Measurements from ENCODE around the gene SPG11. TPM values are rescaled to one million over a fixed set of nuclear protein-coding genes. Genes with fewer than 3 reads are reported as not detected.
A peak's percentile ranks its signal among the peaks of the same experiment; 100 is the strongest.

SPG11 gene
- total and polyA plus RNA-seq, 9 of the 15 experiments (the other 6 are each of a cell fraction or from before 2014, with no cell fraction given) = 23.3 to 71.2 (median 45.6) TPM

DNA sequence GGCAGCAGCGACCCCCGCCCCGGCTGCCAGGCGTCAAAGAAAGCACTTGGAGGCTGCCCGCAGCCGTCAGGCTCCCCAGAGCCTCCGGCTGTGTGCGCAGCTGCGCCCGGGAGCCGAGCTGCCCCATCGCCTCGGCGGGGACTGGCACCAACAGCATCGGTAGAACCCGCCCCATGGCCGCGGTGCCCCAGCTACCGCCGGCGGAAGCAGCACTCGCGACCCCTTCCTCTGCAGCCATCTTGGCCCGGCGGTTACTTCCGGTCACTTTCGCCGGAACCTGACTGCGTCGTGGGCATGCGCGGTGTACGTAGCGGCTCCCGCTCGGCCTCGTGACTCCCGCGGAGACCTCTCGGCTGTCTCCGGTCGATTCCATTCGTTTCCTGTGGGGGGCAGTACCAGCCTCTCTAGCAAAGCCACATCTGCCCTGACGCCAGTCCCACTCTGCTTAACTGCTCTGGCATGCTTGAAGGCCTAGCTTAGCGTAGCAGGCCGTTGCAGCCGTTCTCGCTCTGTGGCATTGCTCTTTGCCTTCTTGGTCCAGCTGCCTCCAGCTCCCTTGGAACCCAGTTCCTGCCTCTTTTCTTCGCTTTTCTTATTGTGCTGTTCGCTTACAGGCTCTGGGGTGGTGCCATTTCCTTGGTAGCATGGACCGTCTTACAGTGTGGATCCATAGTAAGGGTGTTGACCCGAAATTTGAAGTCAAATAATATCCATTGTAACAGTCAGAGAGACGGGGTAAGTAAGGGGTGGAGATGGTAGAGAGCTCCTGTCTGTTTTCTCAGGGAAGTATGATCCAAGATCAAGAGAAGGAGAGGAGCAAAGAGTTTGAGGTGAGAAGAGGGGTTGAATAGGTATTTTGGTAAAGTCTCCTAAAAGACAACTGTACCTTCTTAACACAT, at the start of gene SPG11 (continued):
- TF ChIP-seq PCBP1 (IDR thresholded peaks at IDR 0.05; ENCODE audit: low read depth, low read length, poor library complexity, severe bottlenecking) = peak; percentile 76
- TF ChIP-seq ZEB2 (IDR thresholded peaks at IDR 0.05) = 0 out of 2 replicates have a peak, but pooled peaks have one; percentile 24
- TF ChIP-seq ZNF785 (CRISPR knock-in tag; IDR thresholded peaks at IDR 0.05) = no peak
- TF ChIP-seq, protein P1, sequence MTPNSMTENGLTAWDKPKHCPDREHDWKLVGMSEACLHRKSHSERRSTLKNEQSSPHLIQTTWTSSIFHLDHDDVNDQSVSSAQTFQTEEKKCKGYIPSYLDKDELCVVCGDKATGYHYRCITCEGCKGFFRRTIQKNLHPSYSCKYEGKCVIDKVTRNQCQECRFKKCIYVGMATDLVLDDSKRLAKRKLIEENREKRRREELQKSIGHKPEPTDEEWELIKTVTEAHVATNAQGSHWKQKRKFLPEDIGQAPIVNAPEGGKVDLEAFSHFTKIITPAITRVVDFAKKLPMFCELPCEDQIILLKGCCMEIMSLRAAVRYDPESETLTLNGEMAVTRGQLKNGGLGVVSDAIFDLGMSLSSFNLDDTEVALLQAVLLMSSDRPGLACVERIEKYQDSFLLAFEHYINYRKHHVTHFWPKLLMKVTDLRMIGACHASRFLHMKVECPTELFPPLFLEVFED (CRISPR knock-in tag; conservative IDR thresholded peaks at IDR 0.05) = peak; percentile 25; the same call in 1 of the 2 replicates
- TF ChIP-seq ATF7 (IDR thresholded peaks at IDR 0.05) = peak; percentile 80
- no peak for TF ChIP-seq FOXA1 (IDR thresholded peaks at IDR 0.05; ENCODE audit: borderline replicate concordance)
- TF ChIP-seq CTBP1 (IDR thresholded peaks at IDR 0.05; ENCODE audit: borderline replicate concordance) = peak; percentile 73; the same call in 1 of the 2 replicates
- TF ChIP-seq, protein P2, sequence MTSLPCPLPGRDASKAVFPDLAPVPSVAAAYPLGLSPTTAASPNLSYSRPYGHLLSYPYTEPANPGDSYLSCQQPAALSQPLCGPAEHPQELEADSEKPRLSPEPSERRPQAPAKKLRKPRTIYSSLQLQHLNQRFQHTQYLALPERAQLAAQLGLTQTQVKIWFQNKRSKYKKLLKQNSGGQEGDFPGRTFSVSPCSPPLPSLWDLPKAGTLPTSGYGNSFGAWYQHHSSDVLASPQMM (CRISPR knock-in tag; IDR thresholded peaks at IDR 0.05) = no peak
- peak; percentile 88; the same call in 1 of the 2 replicates for TF ChIP-seq SIN3B (IDR thresholded peaks at IDR 0.05; ENCODE audit: low read depth)
- no peak for TF ChIP-seq MIER1 (IDR thresholded peaks at IDR 0.05; ENCODE audit: low read depth)
- TF ChIP-seq PYGO2 (tag; IDR thresholded peaks at IDR 0.05) = peak; percentile 81
- TF ChIP-seq, protein P3, sequence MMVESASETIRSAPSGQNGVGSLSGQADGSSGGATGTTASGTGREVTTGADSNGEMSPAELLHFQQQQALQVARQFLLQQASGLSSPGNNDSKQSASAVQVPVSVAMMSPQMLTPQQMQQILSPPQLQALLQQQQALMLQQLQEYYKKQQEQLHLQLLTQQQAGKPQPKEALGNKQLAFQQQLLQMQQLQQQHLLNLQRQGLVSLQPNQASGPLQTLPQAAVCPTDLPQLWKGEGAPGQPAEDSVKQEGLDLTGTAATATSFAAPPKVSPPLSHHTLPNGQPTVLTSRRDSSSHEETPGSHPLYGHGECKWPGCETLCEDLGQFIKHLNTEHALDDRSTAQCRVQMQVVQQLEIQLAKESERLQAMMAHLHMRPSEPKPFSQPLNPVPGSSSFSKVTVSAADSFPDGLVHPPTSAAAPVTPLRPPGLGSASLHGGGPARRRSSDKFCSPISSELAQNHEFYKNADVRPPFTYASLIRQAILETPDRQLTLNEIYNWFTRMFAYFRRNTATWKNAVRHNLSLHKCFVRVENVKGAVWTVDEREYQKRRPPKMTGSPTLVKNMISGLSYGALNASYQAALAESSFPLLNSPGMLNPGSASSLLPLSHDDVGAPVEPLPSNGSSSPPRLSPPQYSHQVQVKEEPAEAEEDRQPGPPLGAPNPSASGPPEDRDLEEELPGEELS (CRISPR knock-in tag; IDR thresholded peaks at IDR 0.05; ENCODE audit: borderline replicate concordance) = peak; percentile 97
- TF ChIP-seq MXI1 (IDR thresholded peaks at IDR 0.05; ENCODE audit: low read depth, low read length) = 0 out of 2 replicates have a peak, but pooled peaks have one; percentile 26
- TF ChIP-seq DACH1 (IDR thresholded peaks at IDR 0.05; ENCODE audit: partially characterized antibody) = no peak
- no peak for TF ChIP-seq CBX8 (IDR thresholded peaks at IDR 0.05; ENCODE audit: borderline replicate concordance, extremely low read depth, low read depth, low read length, poor library complexity, severe bottlenecking)
- TF ChIP-seq PHTF2 (CRISPR knock-in tag; IDR thresholded peaks at IDR 0.05) = no peak
- TF ChIP-seq, protein P4, sequence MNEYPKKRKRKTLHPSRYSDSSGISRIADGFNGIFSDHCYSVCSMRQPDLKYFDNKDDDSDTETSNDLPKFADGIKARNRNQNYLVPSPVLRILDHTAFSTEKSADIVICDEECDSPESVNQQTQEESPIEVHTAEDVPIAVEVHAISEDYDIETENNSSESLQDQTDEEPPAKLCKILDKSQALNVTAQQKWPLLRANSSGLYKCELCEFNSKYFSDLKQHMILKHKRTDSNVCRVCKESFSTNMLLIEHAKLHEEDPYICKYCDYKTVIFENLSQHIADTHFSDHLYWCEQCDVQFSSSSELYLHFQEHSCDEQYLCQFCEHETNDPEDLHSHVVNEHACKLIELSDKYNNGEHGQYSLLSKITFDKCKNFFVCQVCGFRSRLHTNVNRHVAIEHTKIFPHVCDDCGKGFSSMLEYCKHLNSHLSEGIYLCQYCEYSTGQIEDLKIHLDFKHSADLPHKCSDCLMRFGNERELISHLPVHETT (CRISPR knock-in tag; conservative IDR thresholded peaks at IDR 0.05 in 1 of 2, IDR thresholded peaks at IDR 0.05 in 1 of 2) = peak in 1 of 2 experiments; percentile 92; a peak in 2 of 4 replicates
- TF ChIP-seq HIVEP1 (CRISPR knock-in tag; IDR thresholded peaks at IDR 0.05) = no peak
- TF ChIP-seq, protein P5, sequence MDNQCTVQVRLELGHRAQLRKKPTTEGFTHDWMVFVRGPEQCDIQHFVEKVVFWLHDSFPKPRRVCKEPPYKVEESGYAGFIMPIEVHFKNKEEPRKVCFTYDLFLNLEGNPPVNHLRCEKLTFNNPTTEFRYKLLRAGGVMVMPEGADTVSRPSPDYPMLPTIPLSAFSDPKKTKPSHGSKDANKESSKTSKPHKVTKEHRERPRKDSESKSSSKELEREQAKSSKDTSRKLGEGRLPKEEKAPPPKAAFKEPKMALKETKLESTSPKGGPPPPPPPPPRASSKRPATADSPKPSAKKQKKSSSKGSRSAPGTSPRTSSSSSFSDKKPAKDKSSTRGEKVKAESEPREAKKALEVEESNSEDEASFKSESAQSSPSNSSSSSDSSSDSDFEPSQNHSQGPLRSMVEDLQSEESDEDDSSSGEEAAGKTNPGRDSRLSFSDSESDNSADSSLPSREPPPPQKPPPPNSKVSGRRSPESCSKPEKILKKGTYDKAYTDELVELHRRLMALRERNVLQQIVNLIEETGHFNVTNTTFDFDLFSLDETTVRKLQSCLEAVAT (IDR thresholded peaks at IDR 0.05) = peak in 1 of 2 experiments; percentile 38; a peak in 2 of 4 replicates
- TF ChIP-seq SPI1 (IDR thresholded peaks at IDR 0.05; ENCODE audit: borderline replicate concordance, low read depth, low read length) = 0 out of 2 replicates have a peak, but pooled peaks have one; percentile 39

Measured in K562 (cell line).